Omental fat pad (tissue), 4 donors: ENCODE measurements around the gene PEAK3. TPM values are rescaled to one million over a fixed set of nuclear protein-coding genes. Genes with fewer than 3 reads are reported as not detected.

Experiments used
- ATAC-seq: fragments of 150-250 bp; one replicate; pipeline ENCODE4 v1.9.1; 2016; ENCODE audit warnings: mild to moderate bottlenecking, moderate library complexity; ENCODE audit not compliant: low FRiP score
- DNase-seq: peaks from one replicate; pipeline ENCODE4 v3.0.0-alpha.2; 2019; ENCODE audit warnings: low spot score
- total RNA-seq, 4 donors: library from RNA; depleted of rRNA; stranded (reverse); fragments of >200 nt; gene quantifications; one replicate each; pipeline ENCODE4 v1.1.0, GENCODE V29; 2016
- TF ChIP-seq, protein P1 (sequence below), 3 donors: fragments of 450-650 bp; IDR thresholded peaks; one replicate each; pipeline ENCODE4 v1.5.1; 2016 to 2017; ENCODE audit warnings: antibody characterized with exemption in 3 of 3, mild to moderate bottlenecking in 3 of 3, moderate library complexity in 2 of 3

Gene PEAK3
- total RNA-seq, 4 donors from 2014 or later: 0.09 to 9.1 (median 1.3) TPM

- ATAC-seq (no peak), DNase-seq (no peak)
- TF ChIP-seq, protein P1, sequence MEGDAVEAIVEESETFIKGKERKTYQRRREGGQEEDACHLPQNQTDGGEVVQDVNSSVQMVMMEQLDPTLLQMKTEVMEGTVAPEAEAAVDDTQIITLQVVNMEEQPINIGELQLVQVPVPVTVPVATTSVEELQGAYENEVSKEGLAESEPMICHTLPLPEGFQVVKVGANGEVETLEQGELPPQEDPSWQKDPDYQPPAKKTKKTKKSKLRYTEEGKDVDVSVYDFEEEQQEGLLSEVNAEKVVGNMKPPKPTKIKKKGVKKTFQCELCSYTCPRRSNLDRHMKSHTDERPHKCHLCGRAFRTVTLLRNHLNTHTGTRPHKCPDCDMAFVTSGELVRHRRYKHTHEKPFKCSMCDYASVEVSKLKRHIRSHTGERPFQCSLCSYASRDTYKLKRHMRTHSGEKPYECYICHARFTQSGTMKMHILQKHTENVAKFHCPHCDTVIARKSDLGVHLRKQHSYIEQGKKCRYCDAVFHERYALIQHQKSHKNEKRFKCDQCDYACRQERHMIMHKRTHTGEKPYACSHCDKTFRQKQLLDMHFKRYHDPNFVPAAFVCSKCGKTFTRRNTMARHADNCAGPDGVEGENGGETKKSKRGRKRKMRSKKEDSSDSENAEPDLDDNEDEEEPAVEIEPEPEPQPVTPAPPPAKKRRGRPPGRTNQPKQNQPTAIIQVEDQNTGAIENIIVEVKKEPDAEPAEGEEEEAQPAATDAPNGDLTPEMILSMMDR (IDR thresholded peaks at IDR 0.05): no peak
These were observed 33.6 kb downstream of the PEAK3 start for GRCh38 chr19:2248136-2249009.

DNA sequence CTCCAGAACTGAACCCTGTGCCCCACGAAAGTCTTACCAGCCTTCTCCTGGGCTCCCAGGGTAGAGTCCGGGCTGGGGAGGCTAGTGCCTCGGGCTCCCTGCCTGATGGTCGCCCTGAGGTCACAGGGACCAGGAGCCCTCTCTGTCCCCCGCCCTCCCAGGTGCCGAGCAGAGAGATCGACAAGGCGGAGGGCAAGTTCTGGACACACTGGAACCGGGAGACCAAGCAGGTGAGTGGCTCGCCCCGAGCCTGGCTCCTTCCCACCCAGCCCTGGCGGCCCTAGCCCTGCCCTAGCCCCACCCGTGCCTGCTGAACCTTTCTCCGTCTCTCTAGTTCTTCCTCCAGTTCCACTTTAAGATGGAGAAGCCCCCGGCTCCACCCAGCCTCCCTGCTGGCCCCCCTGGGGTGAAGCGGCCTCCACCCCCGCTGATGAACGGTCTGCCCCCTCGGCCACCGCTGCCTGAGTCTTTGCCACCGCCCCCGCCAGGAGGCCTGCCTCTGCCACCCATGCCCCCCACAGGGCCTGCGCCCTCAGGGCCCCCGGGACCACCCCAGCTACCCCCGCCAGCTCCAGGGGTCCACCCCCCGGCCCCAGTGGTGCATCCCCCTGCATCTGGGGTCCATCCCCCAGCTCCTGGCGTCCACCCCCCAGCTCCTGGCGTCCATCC, 34.4 kb downstream of the PEAK3 start:
- DNase-seq (no peak), ATAC-seq (no peak)
- TF ChIP-seq, protein P1 (IDR thresholded peaks at IDR 0.05): no peak

DNA sequence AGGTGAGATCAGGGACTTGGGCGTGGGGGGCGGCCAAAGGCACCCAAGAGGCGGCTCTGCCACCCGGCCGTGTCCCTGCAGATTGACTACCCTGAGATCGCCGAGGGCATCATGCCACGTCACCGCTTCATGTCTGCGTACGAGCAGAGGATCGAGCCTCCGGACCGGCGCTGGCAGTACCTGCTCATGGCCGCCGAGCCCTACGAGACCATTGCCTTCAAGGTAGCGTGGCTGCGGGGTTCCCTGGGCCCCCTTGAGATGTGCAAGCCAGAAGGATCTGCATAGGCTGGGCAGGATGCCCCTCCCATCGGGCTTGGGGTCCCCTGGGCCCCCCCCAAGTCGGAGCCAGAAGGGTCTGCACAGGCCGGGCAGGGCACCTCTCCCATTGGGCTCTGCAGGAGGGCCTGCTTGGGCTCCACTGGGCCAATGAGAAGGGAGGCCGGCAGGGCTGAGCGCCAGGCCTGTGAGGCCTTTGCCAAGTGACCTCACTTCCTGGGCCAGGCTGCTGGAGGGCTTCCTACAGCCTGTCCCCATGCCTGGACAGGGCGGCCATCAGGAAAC, 35.1 kb downstream of the PEAK3 start:
- ATAC-seq (no peak), DNase-seq (no peak)
- TF ChIP-seq, protein P1 (IDR thresholded peaks at IDR 0.05): no peak

- DNase-seq: no peak
- TF ChIP-seq, protein P1 (IDR thresholded peaks at IDR 0.05): no peak
These were observed 35.9 kb downstream of the PEAK3 start for GRCh38 chr19:2246014-2246620.

GRCh38 chr19:2245273-2245672, 36.7 kb downstream of the PEAK3 start:
- no peak for ATAC-seq
- no peak for DNase-seq

More at GRCh38 chr19:2246014-2246620, 35.9 kb downstream of the PEAK3 start:
- ATAC-seq: no peak

GRCh38 chr19:2244486-2244885, 37.5 kb downstream of the PEAK3 start:
- no peak for DNase-seq
- TF ChIP-seq, protein P1 (IDR thresholded peaks at IDR 0.05): no peak
- no peak for ATAC-seq

More at GRCh38 chr19:2245273-2245672, 36.7 kb downstream of the PEAK3 start:
- TF ChIP-seq, protein P1 (IDR thresholded peaks at IDR 0.05): no peak
